Activated naive CD8-positive, alpha-beta T cell (primary cell): Measurements from ENCODE around the gene MED23.

Source experiments
- H3K27ac Mint-ChIP-seq: one replicate; pipeline ENCODE4 v1.8.0; 2021; ENCODE audit warnings: mixed read lengths
- H3K27me3 Mint-ChIP-seq: one replicate; pipeline ENCODE4 v1.8.0; 2021; ENCODE audit warnings: mixed read lengths
- H3K36me3 Mint-ChIP-seq: one replicate; pipeline ENCODE4 v1.8.0; 2021; ENCODE audit warnings: mixed read lengths
- H3K4me1 Mint-ChIP-seq: one replicate; pipeline ENCODE4 v1.8.0; 2021; ENCODE audit warnings: low read depth, mixed read lengths
- H3K4me3 Mint-ChIP-seq: one replicate; pipeline ENCODE4 v1.8.0; 2021; ENCODE audit warnings: mild to moderate bottlenecking, mixed read lengths
- H3K9me3 Mint-ChIP-seq: one replicate; pipeline ENCODE4 v1.8.0; 2021; ENCODE audit warnings: low read depth, mixed read lengths

Gene MED23

GRCh38 chr6:131523988-131524673 lies 103.9 kb downstream of the MED23 start:
- H3K27me3 Mint-ChIP-seq, result no peaks in the 10 kb centered on the region
- H3K36me3 Mint-ChIP-seq, result no peaks in the 10 kb centered on the region
- peaks cover 33% of the 10 kb centered on the region for H3K4me1 Mint-ChIP-seq
- H3K4me3 Mint-ChIP-seq, result no peak overlapping the region
- H3K9me3 Mint-ChIP-seq, result no peaks in the 10 kb centered on the region
- no peak overlapping the region for H3K27ac Mint-ChIP-seq
